HG02852 (cell line): ENCODE results near the gene LCK.

Source experiments
- ATAC-seq: cut with Tn5 transposase; IDR thresholded peaks from one replicate; pipeline ENCODE4 v1.9.1; 2021; ENCODE audit warnings: mild to moderate bottlenecking, moderate library complexity; ENCODE audit not compliant: unreplicated experiment

Gene LCK

DNA sequence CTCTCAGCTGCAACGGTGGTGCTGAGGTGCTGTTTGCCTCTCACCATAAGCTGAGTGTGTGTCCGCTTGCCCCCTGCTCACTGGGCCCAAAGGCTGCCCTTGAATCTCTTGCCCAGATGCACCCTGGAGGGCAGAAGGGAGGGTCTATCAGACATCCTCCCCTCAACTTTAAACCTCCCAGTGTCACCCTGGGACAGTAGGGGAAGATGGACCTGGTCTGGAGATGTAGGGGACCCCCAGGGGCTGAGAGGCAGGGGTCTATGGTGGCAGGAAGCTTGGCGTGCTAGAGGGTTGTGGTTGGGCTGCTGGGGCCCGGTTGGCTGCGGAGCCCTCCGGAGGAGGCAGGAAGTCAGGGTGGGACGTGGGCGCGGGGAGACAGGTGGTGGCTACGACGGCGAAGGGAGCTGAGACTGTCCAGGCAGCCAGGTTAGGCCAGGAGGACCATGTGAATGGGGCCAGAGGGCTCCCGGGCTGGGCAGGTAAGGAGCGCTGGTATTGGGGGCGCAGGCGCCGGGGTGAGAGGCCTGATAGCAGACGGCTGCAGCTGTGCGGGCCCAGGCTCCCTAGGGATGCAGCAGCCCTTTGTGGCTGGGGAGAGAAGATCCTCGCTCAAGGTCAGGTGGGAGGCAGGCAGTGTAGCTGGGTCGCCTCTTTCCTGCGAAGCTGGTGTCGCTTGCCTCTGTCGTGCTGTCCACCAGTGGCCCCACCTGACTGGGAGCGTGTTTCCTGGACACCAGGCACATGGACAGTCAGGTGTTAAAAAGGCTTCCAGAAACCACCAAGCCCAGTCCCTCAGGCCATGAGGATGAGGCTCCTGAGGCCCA is at the start of gene LCK:
TSS of gene LCK (plus strand) at position 373 of the 824 bp plus-strand sequence. CDS start 23,065 bp downstream, outside the sequence.
- ATAC-seq = no peak

DNA sequence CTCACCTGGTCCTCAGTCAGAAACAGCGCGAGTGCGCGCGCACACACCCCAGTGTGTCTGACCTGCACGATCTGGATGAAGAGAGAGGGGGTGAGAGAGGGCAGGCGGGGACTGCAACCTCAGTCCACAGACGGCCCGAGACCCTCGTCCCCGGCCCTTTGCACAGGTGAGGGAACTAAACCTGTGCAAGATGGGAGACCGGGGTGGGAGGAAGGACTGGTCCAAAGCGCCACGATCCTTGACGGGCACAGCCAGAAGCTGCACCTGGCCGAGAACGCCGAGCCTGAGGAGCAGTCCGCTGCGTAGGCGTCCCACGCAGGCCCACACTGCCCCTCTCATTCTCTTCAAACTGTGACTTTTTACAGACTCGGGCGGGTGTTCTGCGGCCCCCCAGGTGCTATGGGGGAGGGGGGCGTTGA is 46.1 kb upstream of the LCK start:
- no peak for ATAC-seq

DNA sequence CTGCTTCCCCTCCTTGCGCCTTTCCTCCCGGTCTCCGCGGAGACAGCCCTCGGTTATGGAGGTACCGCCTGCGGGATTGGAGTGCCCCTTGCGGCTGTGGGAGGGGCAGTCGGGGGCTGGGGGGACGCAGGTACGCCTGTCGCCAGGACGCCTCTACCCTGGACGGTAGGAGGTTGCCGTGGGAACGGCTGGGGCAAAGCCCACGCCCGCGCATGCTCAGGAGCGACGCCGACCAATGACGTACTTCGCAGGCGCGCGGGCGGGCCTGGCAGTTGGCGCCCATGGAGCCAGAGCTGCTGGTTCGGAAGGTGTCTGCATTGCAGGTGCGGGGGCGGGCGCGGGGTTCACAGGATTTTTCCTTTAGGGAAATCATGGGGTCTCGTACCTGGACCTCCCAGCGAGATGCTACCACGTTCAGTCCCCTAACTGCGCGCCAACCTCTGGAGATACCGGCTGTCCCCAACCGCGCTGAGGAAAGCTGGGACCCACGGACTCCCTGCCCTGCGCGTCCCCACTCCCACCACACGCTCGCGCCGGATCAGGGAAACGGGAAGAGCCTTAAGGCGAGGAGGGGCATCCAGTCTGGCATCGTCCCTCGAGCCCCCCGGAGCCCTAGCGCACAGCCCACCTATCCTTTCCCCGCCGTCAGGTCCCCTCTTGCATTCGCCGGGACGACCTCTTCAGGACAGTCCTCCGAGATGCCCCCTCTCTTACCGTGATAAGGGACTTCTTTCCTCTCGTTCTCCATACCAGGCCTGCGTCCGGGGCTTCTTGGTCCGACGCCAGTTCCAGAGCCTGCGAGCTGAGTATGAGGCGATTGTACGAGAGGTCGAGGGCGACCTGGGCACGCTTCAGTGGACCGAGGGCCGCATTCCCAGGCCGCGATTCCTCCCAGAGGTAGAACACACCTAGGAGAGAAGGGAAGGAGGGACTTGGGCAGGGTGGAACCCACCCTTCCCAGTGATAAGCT is 45.4 kb upstream of the LCK start, which contains the start of gene IQCC:
TSS of gene IQCC (plus strand) at position 271 of the 970 bp plus-strand sequence. CDS start at position 282, 11 bp downstream.
- peak; percentile 45 for ATAC-seq

DNA sequence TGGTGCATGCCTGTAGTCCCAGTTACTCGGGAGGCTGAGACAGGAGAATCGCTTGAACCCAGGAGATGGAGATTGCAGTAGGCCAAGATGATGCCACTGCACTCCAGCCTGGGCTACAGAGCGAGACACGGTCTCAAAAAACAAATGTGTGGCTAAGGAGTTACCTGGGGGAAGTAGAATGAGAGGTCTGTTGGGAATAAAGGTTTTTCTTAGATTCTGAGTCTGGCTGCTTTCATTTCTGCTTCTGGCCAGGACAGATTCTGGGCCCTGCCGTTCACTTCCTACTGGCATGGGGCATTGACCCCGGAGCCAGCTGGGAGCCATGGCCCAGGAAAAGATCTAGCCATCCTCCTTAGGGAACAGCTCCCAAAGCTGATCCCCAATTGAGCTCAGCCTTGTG is 42.6 kb upstream of the LCK start:
- no peak for ATAC-seq

DNA sequence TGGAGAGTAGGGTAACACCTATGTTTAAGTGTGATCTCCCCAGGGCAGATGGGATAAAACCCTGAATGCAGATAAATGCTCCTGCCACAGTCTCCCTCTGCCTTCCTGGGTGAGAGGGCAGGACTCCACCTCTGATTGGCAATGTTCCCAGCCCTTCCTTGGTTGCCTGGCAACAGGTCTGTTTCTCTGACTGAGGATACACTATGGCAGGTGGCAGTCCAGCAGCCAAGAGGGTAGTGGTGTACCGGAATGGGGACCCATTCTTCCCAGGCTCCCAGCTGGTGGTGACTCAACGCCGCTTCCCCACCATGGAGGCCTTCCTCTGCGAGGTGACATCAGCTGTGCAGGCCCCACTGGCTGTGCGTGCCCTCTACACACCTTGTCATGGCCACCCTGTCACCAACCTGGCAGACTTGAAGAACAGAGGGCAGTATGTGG is 42.2 kb upstream of the LCK start, which contains the start of gene DCDC2B:
TSS of gene DCDC2B (plus strand) at position 199 of the 438 bp plus-strand sequence. CDS start at position 204, 5 bp downstream.
- ATAC-seq = no peak

DNA sequence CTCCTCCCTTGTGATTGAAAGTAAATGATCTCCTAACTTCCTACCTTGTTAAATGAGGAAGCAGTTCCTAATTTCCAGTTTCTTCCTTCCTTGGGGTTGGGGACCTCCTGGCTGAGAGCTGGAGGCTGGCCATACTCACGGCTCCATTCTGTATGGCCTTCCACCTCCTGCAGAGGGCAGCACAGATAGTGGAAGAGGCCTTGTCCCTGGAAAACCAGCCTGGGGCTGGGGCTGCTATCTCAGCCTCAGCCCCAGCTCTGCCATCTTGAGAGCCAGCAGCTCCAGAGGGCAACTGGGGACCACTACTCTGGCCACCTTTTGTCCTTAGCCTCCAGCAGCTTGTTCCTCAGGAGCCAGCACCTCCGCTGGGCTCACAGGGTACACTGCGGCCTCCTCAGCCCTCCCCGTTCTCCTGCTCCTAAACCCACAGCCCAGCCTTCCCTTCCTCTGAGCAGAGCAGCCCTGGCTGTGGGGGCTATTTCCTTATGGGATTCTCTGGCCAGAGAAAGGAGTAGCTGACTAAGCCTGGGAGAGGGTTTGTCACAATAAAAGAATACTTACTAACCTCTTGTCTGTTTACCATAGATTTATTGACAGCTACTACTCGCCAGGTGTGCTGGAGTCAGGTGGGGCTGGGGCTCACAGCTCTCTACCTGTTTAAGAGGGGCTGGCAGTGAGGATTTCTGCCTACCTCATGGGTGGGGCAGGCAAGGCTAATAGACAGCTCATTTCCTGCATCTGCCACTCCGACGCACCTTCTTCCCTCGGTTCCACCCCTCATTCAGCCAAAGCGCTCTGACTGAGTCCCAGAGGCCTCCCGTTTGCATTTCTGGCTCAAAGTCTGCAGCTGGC is 35.2 kb upstream of the LCK start:
- ATAC-seq = no peak

DNA sequence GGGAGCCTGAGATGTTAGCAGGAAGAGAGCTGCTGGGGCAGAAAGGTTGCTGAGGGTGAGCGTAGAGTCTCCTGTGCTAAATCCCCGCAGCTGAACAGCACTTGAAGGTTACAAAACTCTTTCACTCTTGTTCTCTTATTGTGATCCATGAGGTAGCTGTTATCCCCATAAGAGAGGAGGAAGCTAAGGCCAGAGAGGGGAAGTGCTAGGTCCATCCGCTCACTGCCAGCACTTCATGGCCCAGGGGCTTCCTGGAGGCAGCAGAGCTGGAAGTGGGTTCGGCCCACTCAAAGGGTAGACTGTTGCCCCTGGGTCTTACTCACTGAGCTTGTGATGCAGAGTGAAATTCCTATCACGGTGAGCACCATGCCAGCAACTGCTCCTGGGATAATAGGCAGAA is 34.5 kb upstream of the LCK start:
- no peak for ATAC-seq

DNA sequence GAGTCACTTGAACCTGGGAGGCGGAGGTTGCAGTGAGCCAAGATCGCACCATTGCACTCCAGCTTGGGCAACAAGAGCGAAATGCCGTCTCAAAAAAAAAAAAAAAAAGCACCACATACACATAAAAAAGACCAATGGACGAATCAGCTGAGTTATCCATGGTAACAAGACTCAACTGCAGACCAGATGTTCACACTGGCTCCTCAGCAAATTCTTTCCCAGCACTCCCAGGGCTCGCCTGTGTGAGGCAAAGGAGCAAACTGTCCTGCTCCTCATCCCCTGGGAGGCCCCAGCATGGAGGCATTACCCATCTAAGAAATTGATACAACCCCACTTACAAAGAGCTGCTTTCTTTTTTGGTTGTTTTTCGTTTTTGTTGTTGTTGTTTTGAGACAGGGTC is 32.0 kb upstream of the LCK start:
- no peak for ATAC-seq

DNA sequence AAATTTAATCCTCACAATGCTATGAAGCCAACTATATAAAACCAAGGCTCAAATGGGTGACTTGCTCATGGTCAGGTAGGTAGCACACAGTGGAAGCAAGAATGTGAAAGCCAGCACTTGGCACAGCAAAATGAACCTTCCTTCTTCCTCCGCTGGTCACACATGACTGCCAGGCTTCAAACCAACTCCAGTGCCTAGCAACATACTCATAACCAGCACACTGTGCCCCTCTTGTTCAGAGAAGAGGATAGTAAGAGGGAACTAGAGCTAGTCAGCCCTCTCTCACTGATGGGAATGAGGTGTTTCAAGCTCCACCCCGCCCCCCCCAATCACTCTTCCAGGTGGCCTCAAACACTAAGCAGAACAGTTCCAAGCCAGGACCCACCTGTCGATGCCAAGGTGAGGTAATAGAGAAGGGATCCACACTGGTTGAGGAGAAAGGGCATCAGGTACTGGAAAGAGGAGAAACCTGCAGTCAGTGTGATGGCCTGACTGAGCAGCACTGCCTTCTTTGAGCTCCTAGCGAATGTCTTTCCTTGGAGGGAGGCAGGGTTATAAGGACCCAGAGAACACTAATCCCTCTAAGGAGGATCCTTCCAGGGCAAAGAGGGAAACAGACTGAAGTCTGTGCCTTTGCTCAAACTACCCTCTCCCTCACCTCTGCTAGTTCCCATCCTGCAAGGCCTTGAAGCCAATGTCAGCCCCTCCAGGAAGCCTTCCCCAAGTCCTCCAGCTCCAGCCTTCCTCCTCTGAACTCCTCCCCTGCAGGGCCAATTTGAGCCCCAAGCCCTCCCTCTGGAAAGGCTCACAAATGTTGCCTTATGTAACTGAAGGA is 30.1 kb upstream of the LCK start:
- ATAC-seq = no peak

DNA sequence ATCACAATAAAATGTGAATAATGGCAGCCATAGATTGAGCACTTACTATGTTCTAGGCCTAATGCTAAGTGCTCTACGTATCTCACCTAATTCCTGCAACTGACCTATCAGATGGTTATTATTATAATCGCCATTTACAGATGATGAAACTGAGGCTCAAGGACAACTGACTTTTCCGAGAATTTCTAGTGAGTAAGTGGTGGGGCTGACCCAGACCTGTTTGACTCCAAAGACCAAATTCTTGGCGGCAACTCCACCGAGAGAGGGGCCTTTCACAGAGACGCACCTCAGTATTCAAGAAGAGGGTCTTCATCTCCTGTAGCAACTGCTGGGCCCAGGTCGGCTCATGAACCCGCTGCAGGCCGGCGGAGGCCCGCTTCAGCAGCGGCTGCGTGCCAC is 29.5 kb upstream of the LCK start:
- ATAC-seq = no peak

DNA sequence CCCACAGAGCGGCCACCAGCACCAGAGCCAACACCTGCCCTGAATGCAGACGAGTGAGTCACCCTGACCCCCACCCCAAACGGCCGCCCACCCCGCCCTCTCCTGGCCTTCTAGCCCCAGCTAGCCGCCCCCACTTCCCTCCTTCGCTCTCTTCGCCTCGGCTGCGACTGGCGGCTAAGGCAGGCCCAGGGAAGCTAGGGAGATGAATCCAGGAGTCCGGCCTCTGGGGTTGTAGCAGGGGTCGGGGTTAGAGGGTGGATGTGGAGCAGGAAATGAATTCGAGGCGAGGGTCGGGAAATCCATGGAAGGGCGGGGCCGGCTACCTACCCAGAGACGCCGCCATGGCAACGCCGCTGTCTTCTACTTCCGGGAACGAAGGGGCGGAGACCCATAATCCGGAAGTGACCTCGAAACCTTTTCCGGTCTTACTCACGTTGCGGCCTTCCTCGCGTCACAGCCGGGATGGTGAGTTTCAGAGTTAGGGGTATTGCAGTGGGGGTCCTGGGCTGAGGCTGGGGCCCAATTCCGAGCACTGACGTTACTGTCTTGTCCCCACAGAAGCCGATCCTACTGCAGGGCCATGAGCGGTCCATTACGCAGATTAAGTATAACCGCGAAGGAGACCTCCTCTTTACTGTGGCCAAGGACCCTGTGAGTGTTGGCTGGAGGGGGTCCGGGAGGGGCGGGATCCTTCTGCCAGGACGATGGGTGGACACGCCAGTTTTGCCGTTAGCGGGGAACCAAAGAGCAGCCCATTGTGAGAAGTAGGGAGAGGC is 28.9 kb upstream of the LCK start, which contains the start of the genes EIF3I and TMEM234:
TSS of gene EIF3I (plus strand) at position 428 of the 776 bp plus-strand sequence. CDS start at position 463, 35 bp downstream.
TSS of gene TMEM234 (minus strand) at position 374 of the 776 bp plus-strand sequence. CDS start at position 343, 31 bp downstream.
- peak; percentile 92 for ATAC-seq

DNA sequence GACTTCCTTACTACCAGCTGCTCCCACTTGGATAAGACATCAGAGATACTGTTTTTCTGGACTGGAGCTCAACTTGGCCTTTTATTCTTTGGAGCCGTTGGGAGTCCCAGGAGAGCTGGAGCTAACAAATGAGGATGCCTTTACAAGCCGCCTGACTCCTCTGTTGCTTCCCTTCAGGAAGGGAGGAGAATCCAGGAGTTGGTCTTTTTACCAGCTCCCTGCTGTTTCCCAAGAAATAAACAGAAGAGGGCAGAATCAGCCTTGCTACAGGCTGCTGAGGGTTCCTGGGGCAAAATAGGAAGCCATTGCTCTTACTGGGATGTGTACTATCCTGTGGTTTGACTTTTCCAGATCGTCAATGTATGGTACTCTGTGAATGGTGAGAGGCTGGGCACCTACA is 27.4 kb upstream of the LCK start:
- no peak for ATAC-seq

DNA sequence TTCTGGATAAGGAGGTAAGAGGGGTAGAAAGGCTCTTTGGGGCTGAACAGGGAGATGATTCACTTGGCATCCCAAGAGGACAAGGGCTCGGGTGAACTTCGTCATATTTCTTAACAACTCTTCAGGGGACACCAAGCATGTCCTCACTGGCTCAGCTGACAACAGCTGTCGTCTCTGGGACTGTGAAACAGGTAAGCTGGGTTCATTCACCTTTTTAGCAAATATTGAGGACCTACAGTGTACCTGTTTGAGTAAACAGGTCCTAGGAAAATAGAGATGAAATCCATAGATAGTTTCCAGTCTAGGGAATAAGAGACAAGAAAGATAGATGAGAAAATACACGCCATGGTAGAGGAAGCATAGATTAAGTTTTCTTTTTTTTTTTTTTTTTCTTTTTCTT is 26.8 kb upstream of the LCK start:
- ATAC-seq = no peak

DNA sequence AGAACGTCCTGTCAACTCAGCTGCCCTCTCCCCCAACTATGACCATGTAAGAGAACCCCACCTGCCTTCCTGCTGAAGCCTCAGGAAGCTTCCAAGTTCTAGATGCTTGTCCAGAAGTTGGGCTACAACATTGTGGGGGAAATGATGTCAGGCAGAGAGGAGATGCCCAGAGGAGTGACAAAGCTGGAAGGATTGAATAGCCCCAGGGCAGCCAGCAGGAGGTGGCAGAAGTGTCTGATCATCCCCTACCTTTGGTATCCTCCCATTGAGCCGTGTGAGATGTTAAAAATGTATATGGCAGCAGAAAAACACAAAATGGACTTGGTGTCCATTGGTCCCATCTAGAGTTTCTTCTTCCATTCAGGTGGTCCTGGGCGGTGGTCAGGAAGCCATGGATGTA is 22.3 kb upstream of the LCK start:
- no peak for ATAC-seq

DNA sequence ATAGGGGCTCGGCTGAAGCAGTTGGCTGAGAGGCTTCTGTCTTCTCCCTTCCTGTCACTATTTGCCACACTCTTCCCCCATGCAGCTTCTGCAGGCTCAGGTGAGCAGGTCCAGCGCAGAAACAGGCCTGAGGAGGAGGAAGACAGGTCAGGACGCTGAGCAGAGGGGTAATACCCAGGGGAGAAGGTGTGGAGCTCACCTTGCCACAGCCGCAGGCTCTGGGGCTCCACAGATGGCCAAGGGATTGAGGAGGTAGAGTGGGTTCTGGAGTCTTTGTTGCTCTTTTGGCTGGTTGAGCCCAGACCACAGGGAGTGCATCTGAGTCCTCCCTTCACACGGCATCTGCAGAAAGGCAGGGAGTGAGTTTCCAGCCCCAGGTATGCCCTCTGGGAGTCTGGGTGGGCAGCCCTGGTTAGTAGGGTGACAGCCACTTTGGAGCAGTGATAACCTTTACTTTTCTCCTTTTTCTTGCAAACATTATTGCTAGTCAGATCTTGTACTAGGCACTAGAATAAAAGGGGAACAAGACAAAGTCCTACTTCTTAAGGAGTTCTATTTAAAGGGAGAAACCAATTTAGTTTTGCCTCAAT is 19.1 kb upstream of the LCK start:
- ATAC-seq = no peak

DNA sequence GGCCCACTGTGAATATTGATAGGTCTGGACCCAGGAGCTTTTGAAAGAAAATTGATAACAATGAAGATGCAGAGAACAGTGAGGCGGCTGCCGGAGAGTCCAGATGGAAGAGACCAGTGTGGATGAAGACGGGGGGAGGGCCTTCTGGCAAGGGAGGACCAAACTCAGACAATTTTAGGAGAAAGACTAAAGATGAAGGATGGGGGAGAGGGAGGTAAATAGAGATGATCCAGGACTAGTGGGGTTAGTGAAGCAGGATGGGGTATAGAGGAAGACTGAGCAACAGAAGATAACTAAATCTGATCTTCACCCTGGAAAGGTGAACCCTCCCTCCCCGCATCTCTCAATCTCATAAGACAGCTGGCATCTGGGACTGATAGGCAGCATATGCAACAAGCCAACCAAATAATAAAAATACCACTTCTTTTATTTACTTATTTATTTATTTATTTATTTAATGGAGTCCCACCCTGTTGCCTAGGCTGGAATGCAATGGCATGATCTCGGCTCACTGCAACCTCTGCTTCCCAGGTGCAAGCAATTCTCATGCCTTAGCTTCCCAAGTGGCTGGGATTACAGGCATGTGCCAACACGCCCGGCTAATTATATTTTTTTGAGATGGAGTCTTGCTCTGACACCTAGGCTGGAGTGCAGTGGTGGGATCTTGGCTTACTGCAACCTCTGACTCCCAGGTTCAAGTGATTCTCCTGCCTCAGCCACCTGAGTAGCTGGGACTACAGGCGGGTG is 18.3 kb upstream of the LCK start:
- no peak for ATAC-seq

DNA sequence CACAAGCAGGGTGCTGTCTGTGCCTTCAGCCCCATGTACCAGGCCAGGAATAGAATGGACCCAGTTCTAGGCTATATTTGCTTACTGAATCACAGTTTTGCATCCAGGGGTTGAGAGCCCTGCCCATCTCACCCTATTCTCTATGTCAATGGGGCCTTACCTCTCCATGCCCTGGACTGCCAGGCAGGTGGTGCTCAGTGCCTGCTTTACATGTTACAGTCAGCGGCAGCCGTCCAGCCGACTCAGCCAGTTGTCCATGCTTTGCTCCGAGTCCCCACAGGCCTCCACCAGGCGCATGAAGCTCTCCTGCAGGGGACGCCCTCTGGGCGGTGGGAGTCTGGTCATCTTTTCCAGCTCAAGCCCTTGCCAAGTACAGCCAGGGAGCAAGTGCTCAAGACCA is 16.3 kb upstream of the LCK start:
- no peak for ATAC-seq
